HG03469 (cell line): Measurements from ENCODE around the gene DRD2.

Source experiments
- ATAC-seq: cut with Tn5 transposase; IDR thresholded peaks from one replicate; pipeline ENCODE4 v1.9.1; 2021; ENCODE audit warnings: mild to moderate bottlenecking, moderate library complexity, moderate number of reproducible peaks; ENCODE audit not compliant: unreplicated experiment

Gene DRD2

GRCh38 chr11:113405724-113406478, 69.3 kb downstream of the DRD2 start:
- no peak for ATAC-seq

DNA sequence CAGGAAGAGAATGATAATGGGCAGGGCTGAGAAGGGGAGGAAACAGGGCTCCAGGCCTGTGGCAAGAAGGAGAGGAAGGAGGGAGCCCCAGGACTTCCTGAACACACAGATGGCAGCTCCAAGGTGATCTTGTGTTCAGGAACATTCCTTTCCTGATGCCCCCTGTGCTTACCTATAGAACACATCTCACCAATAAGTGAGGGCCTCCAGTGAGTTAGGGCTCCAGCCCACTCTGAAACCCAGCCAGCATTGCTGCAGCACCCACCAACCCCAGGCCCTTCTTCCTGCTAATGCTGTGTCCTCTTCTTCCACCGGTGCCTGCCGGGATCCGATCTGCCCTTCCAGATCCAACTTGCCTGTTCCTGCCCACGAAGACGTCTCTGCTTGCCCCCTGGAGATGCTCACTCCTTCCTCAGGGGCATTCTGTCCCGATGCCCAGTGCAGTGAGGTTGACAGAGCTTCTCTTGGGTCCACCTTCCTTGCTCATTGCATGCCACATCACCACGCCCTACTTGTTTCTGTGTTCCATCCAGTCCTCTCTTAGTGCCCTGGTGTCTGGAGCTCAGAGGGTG, 70.3 kb downstream of the DRD2 start:
- no peak for ATAC-seq

- no peak for ATAC-seq
Measured at GRCh38 chr11:113401718-113402117, 73.5 kb downstream of the DRD2 start.

DNA sequence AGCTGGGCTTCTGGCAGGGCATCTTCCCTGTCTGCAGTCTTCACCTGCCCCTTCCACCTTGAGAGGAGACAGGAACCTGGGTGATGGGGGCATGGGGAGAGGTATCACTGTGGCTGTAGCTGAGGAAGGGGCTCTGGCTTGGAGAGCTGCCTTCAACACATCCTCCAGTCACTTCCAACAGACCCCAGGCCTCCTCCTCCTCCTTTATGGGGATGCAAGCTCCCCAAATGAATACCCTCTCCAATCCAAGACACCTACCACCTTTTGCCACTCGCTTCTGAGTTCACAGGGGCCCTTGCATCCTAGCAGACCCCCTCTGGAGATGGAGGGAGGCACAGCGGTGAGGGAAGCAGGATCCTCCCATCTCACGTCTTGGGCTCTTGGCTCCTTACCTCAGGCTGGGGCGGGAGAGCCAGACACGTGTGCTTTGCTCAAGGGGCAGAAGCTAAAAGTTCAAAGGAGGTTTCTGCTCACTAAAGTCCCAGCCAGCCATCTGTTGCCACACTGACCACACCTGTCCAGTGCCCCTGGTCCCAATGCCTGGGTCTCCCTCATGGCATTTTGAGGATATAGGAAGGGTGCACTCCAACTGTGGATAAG, 74.5 kb downstream of the DRD2 start:
- ATAC-seq, result no peak

GRCh38 chr11:113398669-113399430, 76.3 kb downstream of the DRD2 start:
- no peak for ATAC-seq

- ATAC-seq, result no peak
Measured at GRCh38 chr11:113397821-113398220, 77.4 kb downstream of the DRD2 start.

DNA sequence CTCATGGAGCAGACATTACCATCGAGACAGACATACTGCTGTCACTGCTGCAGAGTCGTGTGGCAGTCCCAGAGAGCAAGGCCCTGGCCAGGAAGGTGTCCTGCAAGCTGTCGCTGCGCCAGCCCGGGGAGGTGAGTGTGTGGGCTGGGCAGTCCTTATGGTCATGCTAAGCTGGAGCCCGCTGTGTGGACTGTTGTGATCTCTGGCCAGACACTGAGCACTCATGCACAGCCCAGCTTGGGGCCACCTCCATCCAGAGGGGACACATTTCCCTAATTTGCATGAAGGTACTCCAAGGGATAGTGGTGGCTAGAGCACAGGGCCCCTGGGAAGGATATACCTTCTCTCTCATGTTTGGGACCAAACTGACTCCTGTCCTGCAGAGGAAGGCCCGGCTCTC, 78.0 kb downstream of the DRD2 start:
- ATAC-seq, result no peak

- no peak for ATAC-seq
Measured at GRCh38 chr11:113396690-113397089, 78.5 kb downstream of the DRD2 start.

- ATAC-seq, result no peak
Measured at GRCh38 chr11:113395782-113396336, 79.3 kb downstream of the DRD2 start.

- ATAC-seq, result no peak
Measured at GRCh38 chr11:113394919-113395318, 80.3 kb downstream of the DRD2 start.

- no peak for ATAC-seq
Measured at GRCh38 chr11:113393501-113393985, 81.7 kb downstream of the DRD2 start.

DNA sequence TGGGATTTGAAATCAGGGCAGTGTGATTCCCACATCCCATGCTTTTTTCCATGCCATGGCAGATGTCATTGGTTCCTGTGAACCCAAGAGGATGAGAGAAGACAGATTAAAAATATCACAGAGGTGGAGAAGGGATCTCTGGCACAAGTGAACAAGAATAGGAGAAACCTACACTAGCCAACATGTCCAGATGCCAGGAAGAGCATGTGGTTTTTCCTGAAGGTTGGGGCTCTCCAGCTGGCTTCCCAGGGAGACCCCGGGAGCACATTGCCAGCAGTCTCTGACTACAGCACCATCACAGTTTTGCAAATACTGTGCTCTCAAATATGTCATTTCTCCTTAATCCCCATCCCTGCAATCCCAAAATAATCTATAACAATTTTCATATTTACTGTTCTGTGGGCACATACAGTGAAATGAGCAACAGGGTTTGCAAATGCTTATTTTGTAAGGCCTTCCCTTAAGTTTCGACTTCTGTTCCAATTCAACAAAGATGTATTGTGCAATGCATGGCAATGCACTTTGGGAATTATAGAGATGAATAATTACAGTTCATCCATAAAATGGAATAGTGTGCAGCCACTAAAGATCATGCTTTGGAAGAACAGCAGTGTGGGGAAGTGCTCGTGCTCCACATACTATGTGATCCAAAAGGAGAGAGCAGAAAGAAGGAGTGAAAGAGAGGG, 82.8 kb downstream of the DRD2 start:
- ATAC-seq, result no peak

DNA sequence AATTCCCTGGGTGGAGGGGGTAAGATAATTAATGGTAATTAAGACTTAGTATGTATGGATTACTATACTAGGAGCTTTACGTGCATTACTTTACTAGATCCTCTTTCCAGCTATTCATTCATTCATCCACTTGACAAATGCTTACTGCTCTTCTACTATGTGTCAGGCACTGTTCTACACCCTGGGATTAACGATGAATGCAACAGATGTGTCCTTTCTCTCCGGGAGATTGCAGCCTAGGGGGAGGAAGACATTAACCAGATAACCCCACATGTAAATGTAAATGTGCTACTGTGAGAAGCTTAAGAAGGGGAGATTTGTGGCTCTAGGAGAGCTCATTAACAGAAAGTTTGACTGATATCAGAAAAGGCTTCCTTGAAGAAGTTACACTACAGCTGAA, 85.9 kb downstream of the DRD2 start:
- ATAC-seq, result no peak

DNA sequence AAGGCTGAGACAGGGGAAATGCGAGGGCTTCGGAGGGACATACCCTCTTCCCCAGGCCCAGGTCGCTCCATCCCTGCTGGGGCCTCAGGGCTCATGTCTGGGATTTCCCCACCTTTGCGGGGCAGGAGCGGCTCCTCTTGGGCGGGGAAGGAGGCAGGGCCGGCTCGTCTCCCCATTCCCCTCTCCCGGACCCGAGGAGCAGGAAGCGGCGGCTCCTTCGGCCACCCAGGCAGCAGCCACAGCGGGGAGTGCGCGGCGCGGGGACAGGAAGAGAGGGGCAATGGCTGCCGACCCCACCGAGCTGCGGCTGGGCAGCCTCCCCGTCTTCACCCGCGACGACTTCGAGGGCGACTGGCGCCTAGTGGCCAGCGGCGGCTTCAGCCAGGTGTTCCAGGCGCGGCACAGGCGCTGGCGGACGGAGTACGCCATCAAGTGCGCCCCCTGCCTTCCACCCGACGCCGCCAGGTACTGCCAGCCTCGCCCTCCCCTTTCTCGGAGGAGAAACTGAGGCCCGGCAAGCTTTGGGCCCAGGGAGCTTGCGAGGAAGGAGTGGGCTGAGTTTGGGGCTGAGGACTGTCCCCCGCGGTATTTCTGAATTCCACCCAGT, 87.5 kb downstream of the DRD2 start, which contains the start of gene ANKK1:
Gene ANKK1, plus strand, starts transcription at position 175 of the 607 bp plus-strand sequence. Its CDS starts 106 bp downstream, at position 281.
- ATAC-seq, result no peak

DNA sequence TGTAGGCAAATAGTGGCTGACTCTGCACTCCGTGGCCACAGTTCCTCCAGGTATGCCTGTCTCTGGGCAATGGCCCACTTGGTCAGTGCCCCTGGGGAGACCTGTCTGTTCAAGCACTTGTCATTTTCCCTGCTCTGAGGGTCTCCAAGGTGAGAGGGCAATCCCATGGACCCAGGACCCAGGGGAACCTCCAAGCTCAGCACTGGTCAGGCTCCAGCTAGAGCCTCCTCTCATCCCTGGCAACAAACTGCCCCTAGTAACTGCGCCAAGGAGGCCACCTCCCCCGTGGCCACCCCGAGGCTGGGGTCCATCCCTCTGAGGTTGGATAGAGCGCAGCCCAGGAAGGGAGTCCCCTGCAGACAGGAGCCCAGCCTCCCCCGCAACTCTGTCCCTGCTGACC, 88.3 kb downstream of the DRD2 start:
- ATAC-seq, result no peak

DNA sequence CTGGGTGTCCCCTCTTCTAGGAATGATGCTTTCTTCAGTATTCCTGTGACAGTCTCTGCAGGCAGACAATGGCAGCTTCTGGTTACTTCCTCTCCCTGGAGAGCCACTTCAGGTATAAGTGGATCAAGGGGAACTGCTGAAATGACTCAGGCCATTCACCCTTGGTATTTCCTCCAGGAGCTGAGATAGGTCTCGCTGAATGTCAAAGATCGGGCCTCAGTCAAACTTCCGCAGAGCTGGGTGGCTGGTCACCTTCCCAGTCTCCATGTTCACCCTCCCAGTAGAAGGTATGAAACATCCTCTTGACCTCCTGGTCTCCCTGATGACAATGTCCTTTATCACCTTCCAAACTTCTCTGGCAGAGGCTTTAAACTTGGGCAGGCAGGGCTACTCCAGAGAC, 89.4 kb downstream of the DRD2 start:
- no peak for ATAC-seq

DNA sequence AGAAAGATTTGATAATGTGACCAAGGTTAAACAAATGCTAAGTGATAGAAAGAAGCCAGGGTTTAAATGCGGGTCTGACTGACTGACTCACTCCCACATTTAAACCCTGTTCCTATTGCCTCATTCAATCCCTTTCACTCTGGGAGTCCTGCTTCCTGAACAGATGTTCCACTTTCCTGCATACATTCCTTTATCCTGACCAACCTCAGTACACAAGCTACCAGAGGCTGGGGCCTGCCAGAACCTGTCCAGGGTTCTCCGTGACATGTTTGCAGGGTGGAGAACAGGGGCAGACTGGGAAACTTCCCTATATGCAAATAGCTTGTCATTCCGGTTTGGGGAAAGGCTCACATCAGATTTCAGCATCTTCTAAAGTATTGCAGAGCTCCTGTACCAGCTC, 90.6 kb downstream of the DRD2 start:
- ATAC-seq, result no peak

DNA sequence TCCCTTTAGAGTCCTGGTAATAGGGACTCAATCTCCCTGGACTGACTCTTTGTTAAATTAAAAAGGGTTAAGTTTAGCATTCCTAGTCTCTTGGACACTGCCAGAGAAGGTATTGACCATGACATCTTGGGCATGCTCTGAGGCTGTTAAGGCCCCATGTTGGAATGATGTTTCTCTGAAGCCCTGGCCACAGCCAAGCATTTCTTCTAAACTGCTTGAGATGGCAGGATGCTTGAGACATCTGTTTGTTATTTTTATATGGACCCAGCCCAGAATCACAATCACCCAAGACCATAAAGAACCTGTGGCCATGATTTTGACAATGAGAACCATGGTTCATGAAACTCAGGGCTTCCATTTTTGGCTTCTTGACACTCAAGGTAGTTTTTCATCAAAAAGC, 93.1 kb downstream of the DRD2 start:
- ATAC-seq, result no peak

DNA sequence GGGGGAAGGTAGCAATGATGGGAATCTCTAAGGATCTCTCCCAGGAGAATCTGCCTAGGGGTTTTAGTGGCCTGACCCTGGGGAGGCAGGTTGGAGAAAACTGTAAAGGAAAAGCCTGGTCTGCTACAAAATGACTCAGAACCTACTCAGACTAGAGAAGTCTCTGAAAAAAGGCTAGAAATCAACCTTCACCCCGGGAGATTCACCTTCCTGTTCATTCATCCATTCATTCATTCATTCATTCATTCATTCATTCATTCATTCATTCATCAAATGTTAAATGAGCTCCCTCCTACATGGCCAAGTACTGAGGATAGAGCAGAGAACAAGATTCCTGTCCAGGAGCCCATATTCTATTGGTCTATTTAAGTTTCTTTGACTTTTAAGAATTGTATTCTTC, 96.5 kb downstream of the DRD2 start:
- no peak for ATAC-seq
